CD4-positive, alpha-beta T cell (primary cell): ENCODE measurements around the gene NANS. TPM values are rescaled to one million over a fixed set of nuclear protein-coding genes. Genes with fewer than 3 reads are reported as not detected.

Source experiments
- ATAC-seq: fragments of 200-7000 bp; cut with Tn5 transposase; one replicate; pipeline ENCODE4 v1.10.0; 2022; ENCODE audit warnings: mild to moderate bottlenecking; ENCODE audit not compliant: poor library complexity
- CTCF ChIA-PET: fragments of 350-600 bp; sonication (Branson Sonifier 250); formaldehyde crosslinking; loops from one replicate; lab custom pipeline; 2021; ENCODE audit warnings: antibody characterized with exemption, inconsistent platforms; lab: Charles Lee
- POLR2A ChIA-PET: fragments of 350-600 bp; sonication (Branson Sonifier 250); formaldehyde crosslinking; loops from one replicate; lab custom pipeline; 2021; ENCODE audit warnings: antibody characterized with exemption, inconsistent platforms; lab: Charles Lee
- DNase-seq, 14 experiments: peaks; one replicate each; pipeline ENCODE4 v3.0.0-alpha.2; 2013 to 2020; ENCODE audit warnings: mixed read lengths in 2 of 14
- H3K27ac ChIP-seq, 2 donors: one replicate each; pipeline versions ENCODE4 v1.5.1 to v1.7.0; 2013; ENCODE audit warnings: low read length in 2 of 2, low read depth in 1 of 2, mild to moderate bottlenecking in 1 of 2
- H3K27me3 ChIP-seq, 2 experiments: 1 replicate in 1 of 2; 2 replicates in 1 of 2; pipeline versions ENCODE4 v1.6.1 to v1.7.0; 2013; ENCODE audit warnings: low read length in 2 of 2, control low read depth in 1 of 2, mild to moderate bottlenecking in 1 of 2, moderate library complexity in 1 of 2; ENCODE audit not compliant: insufficient read depth in 2 of 2, control insufficient read depth in 1 of 2
- H3K36me3 ChIP-seq: one replicate; pipeline ENCODE4 v1.6.1; 2013; ENCODE audit warnings: low read length, control low read depth; ENCODE audit not compliant: insufficient read depth
- H3K4me1 ChIP-seq: one replicate; pipeline ENCODE4 v1.6.1; 2013; ENCODE audit warnings: low read length, control low read depth; ENCODE audit not compliant: insufficient read depth
- H3K4me3 ChIP-seq: one replicate; pipeline ENCODE4 v1.5.1; 2013; ENCODE audit warnings: mild to moderate bottlenecking, low read length, moderate library complexity
- H3K9me3 ChIP-seq, 2 experiments: 1 replicate in 1 of 2; 2 replicates in 1 of 2; pipeline versions ENCODE4 v1.6.1 to v1.7.0; 2013; ENCODE audit warnings: low read length in 2 of 2, mild to moderate bottlenecking in 2 of 2, control low read depth in 1 of 2, moderate library complexity in 1 of 2; ENCODE audit not compliant: control insufficient read depth in 1 of 2, insufficient read depth in 1 of 2
- H3K27ac Mint-ChIP-seq: one replicate; pipeline ENCODE4 v1.8.0; 2020; ENCODE audit warnings: mixed read lengths
- H3K27me3 Mint-ChIP-seq: one replicate; pipeline ENCODE4 v1.8.0; 2021; ENCODE audit warnings: mixed read lengths
- H3K36me3 Mint-ChIP-seq: one replicate; pipeline ENCODE4 v1.8.0; 2021; ENCODE audit warnings: low read depth, mixed read lengths
- H3K4me1 Mint-ChIP-seq: one replicate; pipeline ENCODE4 v1.8.0; 2021; ENCODE audit warnings: low read depth, mixed read lengths
- H3K4me3 Mint-ChIP-seq: one replicate; pipeline ENCODE4 v1.8.0; 2020; ENCODE audit warnings: mild to moderate bottlenecking, mixed read lengths
- H3K9me3 Mint-ChIP-seq: one replicate; pipeline ENCODE4 v1.8.0; 2020; ENCODE audit warnings: mixed read lengths
- intact Hi-C, 2 experiments: fragments of 100-400 bp; cut with DNase I in 1 of 2; cut with micrococcal nuclease in 1 of 2; formaldehyde crosslinking; loops; one replicate each; pipeline versions ENCODE4 v1.15.1 to v1.9.0; 2023 to 2025; cut with DNase I, micrococcal nuclease
- total RNA-seq, 174 experiments: library from RNA in 2 of 174; stranded (reverse) in 2 of 174; gene quantifications; one replicate each; pipeline ENCODE4 v1.2.3 and lab custom pipeline; 2021 to 2026
- TF ChIP-seq, protein P1 (sequence below): fragments of 200-600 bp; IDR thresholded peaks from one replicate; pipeline ENCODE4 v1.8.0; 2022; ENCODE audit warnings: antibody characterized with exemption, mild to moderate bottlenecking

Gene NANS
- total RNA-seq, 2 experiments from 2014 or later, result 70.5 to 74.0 TPM

DNA sequence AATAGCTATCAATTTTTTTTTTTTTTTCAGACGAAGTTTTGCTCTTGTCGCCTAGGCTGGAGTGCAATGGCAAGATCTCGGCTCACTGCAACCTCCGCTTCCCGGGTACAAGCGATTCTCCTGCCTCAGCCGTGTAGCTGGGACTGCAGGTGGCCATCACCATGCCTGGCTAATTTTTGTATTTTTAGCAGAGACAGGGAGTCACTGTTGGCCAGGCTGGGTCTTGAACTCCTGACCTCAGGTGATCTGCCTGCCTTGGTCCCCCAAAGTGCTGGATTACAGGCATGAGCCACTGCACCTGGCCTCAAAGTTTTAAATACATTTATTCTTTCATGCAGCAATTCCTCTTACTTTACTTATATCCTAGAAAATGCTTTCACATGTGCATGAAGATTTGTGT, 44.9 kb downstream of the NANS start:
- CTCF ChIA-PET, result interaction anchor here (0.7 to 3.4 kb wide), 9 partner anchors 8 to 178 kb away, joined by 3 to 26 read pairs (median 4); partner anchors contain the start of genes CORO2A and TRIM14
- POLR2A ChIA-PET, result interaction anchor here (0.7 to 6.4 kb wide), 25 partner anchors 8 to 910 kb away, joined by 3 to 138 read pairs (median 5); partner anchors contain the start of genes ANP32B, CORO2A, NANS and NCBP1
- Mint-ChIP-seq H3K27me3 (no peaks in the 10 kb centered on the region), H3K4me1 (peaks cover 84% of the 10 kb centered on the region), H3K36me3 (peaks cover 53% of the 10 kb centered on the region), H3K27ac (peak overlapping the region; percentile 91), H3K9me3 (no peaks in the 10 kb centered on the region), H3K4me3 (peak overlapping the region; percentile 71)
- TF ChIP-seq, protein P1, sequence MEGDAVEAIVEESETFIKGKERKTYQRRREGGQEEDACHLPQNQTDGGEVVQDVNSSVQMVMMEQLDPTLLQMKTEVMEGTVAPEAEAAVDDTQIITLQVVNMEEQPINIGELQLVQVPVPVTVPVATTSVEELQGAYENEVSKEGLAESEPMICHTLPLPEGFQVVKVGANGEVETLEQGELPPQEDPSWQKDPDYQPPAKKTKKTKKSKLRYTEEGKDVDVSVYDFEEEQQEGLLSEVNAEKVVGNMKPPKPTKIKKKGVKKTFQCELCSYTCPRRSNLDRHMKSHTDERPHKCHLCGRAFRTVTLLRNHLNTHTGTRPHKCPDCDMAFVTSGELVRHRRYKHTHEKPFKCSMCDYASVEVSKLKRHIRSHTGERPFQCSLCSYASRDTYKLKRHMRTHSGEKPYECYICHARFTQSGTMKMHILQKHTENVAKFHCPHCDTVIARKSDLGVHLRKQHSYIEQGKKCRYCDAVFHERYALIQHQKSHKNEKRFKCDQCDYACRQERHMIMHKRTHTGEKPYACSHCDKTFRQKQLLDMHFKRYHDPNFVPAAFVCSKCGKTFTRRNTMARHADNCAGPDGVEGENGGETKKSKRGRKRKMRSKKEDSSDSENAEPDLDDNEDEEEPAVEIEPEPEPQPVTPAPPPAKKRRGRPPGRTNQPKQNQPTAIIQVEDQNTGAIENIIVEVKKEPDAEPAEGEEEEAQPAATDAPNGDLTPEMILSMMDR, result no peak
- H3K9me3 ChIP-seq, result peaks cover 0 to 4% of the 10 kb centered on the region in 2 experiments
- peak overlapping the region; percentile 69 to 74 for H3K27ac ChIP-seq
- peak overlapping the region; percentile 9 for H3K4me3 ChIP-seq
- DNase-seq (no peak), ATAC-seq (no peak)
- peaks cover 95% of the 10 kb centered on the region for H3K4me1 ChIP-seq
- intact Hi-C loops, result loop anchor here (2.0 to 10.0 kb wide), 6 partner anchors 25 to 179 kb away; partner anchors contain the start of genes NANS (in 2 of the 2), ANP32B (in 1 of the 2), TBC1D2 (in 1 of the 2) and TRMO (in 1 of the 2)
- no peaks in the 10 kb centered on the region for H3K27me3 ChIP-seq
- peaks cover 45% of the 10 kb centered on the region for H3K36me3 ChIP-seq

DNA sequence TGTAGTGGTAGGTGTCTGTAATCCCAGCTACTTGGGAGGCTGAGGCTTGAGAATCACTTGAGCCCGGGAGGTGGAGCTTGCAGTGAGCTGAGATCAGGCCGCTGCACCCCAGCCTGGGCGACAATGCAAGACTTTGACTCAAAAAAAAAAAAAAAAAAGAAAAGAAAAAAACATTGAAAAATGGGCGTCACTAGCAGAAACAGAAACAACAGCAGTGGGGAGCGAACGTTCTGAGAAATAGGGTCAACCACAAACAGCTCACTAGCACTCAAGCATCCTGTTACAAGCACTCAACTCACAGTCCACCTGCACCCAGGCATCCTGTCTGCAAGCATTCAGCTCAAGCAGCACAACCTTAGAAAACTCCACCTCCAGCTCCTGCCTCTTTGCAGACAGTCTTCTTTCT, 45.3 kb downstream of the NANS start:
- Histone ChIP-seq H3K4me1 (peaks cover 95% of the 10 kb centered on the region), H3K36me3 (peaks cover 43% of the 10 kb centered on the region), H3K27ac (peak overlapping the region; percentile 74 to 79), H3K4me3 (peak overlapping the region; percentile 34), H3K27me3 (no peaks in the 10 kb centered on the region), H3K9me3 (peaks cover 0 to 4% of the 10 kb centered on the region in 2 experiments)
- peaks cover 84% of the 10 kb centered on the region for H3K4me1 Mint-ChIP-seq
- peaks cover 53% of the 10 kb centered on the region for H3K36me3 Mint-ChIP-seq
- ChIA-PET POLR2A (interaction anchor here (0.7 to 6.4 kb wide), 27 partner anchors 8 to 910 kb away, joined by 3 to 138 read pairs (median 5); partner anchors contain the start of genes ANP32B, CORO2A, NANS and NCBP1), CTCF (interaction anchor here (0.7 to 3.4 kb wide), 9 partner anchors 8 to 178 kb away, joined by 3 to 26 read pairs (median 4); partner anchors contain the start of genes CORO2A and TRIM14)
- ATAC-seq (peak; percentile 94), DNase-seq (peak; percentile 63 to 96 (median 80))
- peak overlapping the region; percentile 91 for H3K27ac Mint-ChIP-seq
- intact Hi-C loops, result loop anchor here (1.0 to 10.0 kb wide), 8 partner anchors 16 to 180 kb away; partner anchors contain the start of genes NANS (in 2 of the 2), ANP32B (in 1 of the 2), TBC1D2 (in 1 of the 2) and TRMO (in 1 of the 2)
- TF ChIP-seq, protein P1, result no peak
- peak overlapping the region; percentile 71 for H3K4me3 Mint-ChIP-seq
- no peaks in the 10 kb centered on the region for H3K9me3 Mint-ChIP-seq
- no peaks in the 10 kb centered on the region for H3K27me3 Mint-ChIP-seq

DNA sequence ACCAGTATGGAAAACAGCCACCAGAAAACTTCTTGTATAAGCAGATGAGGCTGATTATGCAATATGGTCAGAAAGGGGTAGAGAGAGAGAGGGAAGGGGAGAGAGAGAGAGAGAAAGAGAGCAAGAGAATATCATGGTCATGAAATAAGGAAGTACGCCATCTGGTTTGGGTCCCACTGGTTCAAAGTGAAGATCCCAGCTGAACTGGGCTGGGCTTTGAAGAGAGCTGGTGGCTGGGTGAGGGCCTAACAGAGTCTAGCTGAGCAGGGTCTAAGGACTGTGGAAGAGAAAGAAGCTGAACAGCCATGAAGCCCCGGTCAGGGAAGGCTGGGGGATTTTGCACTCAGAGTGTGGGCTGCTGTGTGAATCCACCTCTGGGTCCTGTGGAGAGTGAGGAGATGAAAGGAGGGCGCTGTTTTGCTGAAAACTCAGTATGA, 47.9 kb downstream of the NANS start:
- Histone ChIP-seq H3K4me3 (no peak overlapping the region), H3K9me3 (peaks cover 0 to 4% of the 10 kb centered on the region in 2 experiments), H3K27ac (peak overlapping the region; percentile 51 to 53), H3K27me3 (no peaks in the 10 kb centered on the region), H3K4me1 (peaks cover 95% of the 10 kb centered on the region), H3K36me3 (peaks cover 30% of the 10 kb centered on the region)
- TF ChIP-seq, protein P1, result no peak
- POLR2A ChIA-PET, result interaction anchor here (0.7 to 3.6 kb wide), 6 partner anchors 10 to 183 kb away, joined by 3 to 24 read pairs (median 6); partner anchors contain the start of genes TBC1D2 and TRIM14
- Mint-ChIP-seq H3K4me1 (peaks cover 93% of the 10 kb centered on the region), H3K9me3 (no peaks in the 10 kb centered on the region), H3K27me3 (no peaks in the 10 kb centered on the region), H3K36me3 (peaks cover 64% of the 10 kb centered on the region), H3K27ac (peak overlapping the region; percentile 91), H3K4me3 (peak overlapping the region; percentile 52)
- CTCF ChIA-PET, result interaction anchor here (1.0 to 3.4 kb wide), 3 partner anchors 14 to 121 kb away, joined by 3 to 26 read pairs (median 5); partner anchors contain the start of genes ANP32B and TRIM14
- intact Hi-C loops, result loop anchor here in 1 of 2 experiments (5.0 to 10.0 kb wide), 4 partner anchors 47 to 182 kb away; partner anchors contain the start of genes ANP32B, NANS, TBC1D2 and TRMO
- DNase-seq, result peak in 3 of 14 experiments; percentile 19 to 34 (median 32)
- no peak for ATAC-seq
